Measurements from ENCODE around the gene CCDC127. TPM values are rescaled to one million over a fixed set of nuclear protein-coding genes. Genes with fewer than 3 reads are reported as not detected.

Gene CCDC127
- total RNA-seq, 1 donor from 2014 or later = 2.9 TPM

GRCh38 chr5:213803-214395 lies 4.1 kb downstream of the CCDC127 start:
- DNase-seq (ENCODE audit: low read depth) (no peak), FAIRE-seq (no peak)
- TF ChIP-seq CTCF (IDR thresholded peaks at IDR 0.05; ENCODE audit: insufficient read depth, low read length, severe bottlenecking) = no peak
- Histone ChIP-seq H3K4me3 (ENCODE audit: low read depth, low read length) (no peak overlapping the region), H3K36me3 (ENCODE audit: control insufficient read depth, insufficient read depth, low read length) (no peaks in the 10 kb centered on the region), H3K27me3 (ENCODE audit: control insufficient read depth, insufficient read depth, low read length) (no peaks in the 10 kb centered on the region)

GRCh38 chr5:208449-209114 lies 9.4 kb downstream of the CCDC127 start:
- no peak for DNase-seq (ENCODE audit: low read depth)
- Histone ChIP-seq H3K27me3 (ENCODE audit: control insufficient read depth, insufficient read depth, low read length) (no peaks in the 10 kb centered on the region), H3K4me3 (ENCODE audit: low read depth, low read length) (no peak overlapping the region), H3K36me3 (ENCODE audit: control insufficient read depth, insufficient read depth, low read length) (peaks cover 5% of the 10 kb centered on the region)
- no peak for FAIRE-seq
- TF ChIP-seq CTCF (IDR thresholded peaks at IDR 0.05; ENCODE audit: insufficient read depth, low read length, severe bottlenecking) = no peak

- peaks cover 7% of the 10 kb centered on the region for H3K36me3 ChIP-seq (ENCODE audit: control insufficient read depth, insufficient read depth, low read length)
- FAIRE-seq = no peak
Observed at GRCh38 chr5:207599-207998, 10.4 kb downstream of the CCDC127 start.

GRCh38 chr5:206927-207536 lies 10.9 kb downstream of the CCDC127 start:
- Histone ChIP-seq H3K4me3 (ENCODE audit: low read depth, low read length) (no peak overlapping the region), H3K27me3 (ENCODE audit: control insufficient read depth, insufficient read depth, low read length) (no peaks in the 10 kb centered on the region), H3K36me3 (ENCODE audit: control insufficient read depth, insufficient read depth, low read length) (peaks cover 7% of the 10 kb centered on the region)
- no peak for TF ChIP-seq CTCF (IDR thresholded peaks at IDR 0.05; ENCODE audit: insufficient read depth, low read length, severe bottlenecking)
- FAIRE-seq (no peak), DNase-seq (ENCODE audit: low read depth) (no peak)

More at GRCh38 chr5:207599-207998, 10.4 kb downstream of the CCDC127 start:
- no peaks in the 10 kb centered on the region for H3K27me3 ChIP-seq (ENCODE audit: control insufficient read depth, insufficient read depth, low read length)
- DNase-seq (ENCODE audit: low read depth) = no peak
- no peak overlapping the region for H3K4me3 ChIP-seq (ENCODE audit: low read depth, low read length)
- no peak for TF ChIP-seq CTCF (IDR thresholded peaks at IDR 0.05; ENCODE audit: insufficient read depth, low read length, severe bottlenecking)

- no peaks in the 10 kb centered on the region for H3K27me3 ChIP-seq (ENCODE audit: control insufficient read depth, insufficient read depth, low read length)
- FAIRE-seq = no peak
- TF ChIP-seq CTCF (IDR thresholded peaks at IDR 0.05; ENCODE audit: insufficient read depth, low read length, severe bottlenecking) = no peak
- DNase-seq (ENCODE audit: low read depth) = no peak
- no peak overlapping the region for H3K4me3 ChIP-seq (ENCODE audit: low read depth, low read length)
- H3K36me3 ChIP-seq (ENCODE audit: control insufficient read depth, insufficient read depth, low read length) = peaks cover 7% of the 10 kb centered on the region
Observed at GRCh38 chr5:206406-206805, 11.5 kb downstream of the CCDC127 start.
